ENCODE results near the gene BPHL. TPM values are rescaled to one million over a fixed set of nuclear protein-coding genes. Genes with fewer than 3 reads are reported as not detected.

The BPHL gene
- total and polyA plus RNA-seq, 2 experiments from 2014 or later, result 22.8 to 45.5 TPM

DNA sequence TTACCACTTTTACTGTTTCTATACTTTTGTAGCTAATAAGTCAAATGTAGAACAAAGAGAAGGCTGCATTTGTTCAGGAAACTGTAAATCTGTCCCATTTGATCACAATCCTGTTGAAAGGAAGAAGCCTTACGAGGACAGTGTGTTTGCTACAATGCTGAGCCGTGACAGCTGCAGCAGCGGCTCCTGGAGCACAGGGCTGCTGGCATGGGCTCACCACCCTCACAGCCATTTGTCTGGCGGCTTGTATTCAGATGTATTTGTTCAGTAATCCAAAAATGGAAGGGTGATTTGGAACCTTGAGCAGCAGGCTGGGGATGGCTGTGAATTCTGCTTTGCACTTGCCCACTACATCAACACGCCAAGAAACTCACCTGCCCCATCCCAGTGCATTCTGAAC, 33.2 kb downstream of the BPHL start:
- H3K4me1 ChIP-seq (ENCODE audit: insufficient read depth), result 0 out of 2 replicates have a peak, but pooled peaks cover 3% of the 10 kb centered on the region
- H3K79me2 ChIP-seq (replicated peaks; ENCODE audit: insufficient read depth), result peaks cover 10% of the 10 kb centered on the region
- H3K9me3 Mint-ChIP-seq, result peaks cover 5% of the 10 kb centered on the region
- H3K4me1 Mint-ChIP-seq, result peaks cover 12% of the 10 kb centered on the region
- H2AFZ ChIP-seq, result no peak overlapping the region
- H3K27me3 Mint-ChIP-seq (ENCODE audit: insufficient read depth, low read depth, poor library complexity), result peaks cover 15% of the 10 kb centered on the region
- no peaks in the 10 kb centered on the region for H3K27me3 ChIP-seq (ENCODE audit: insufficient read depth)
- no peak overlapping the region for H3K4me3 ChIP-seq
- peaks cover 25% of the 10 kb centered on the region for H3K36me3 ChIP-seq (ENCODE audit: insufficient read depth)
- H3K4me2 ChIP-seq, result no peak overlapping the region
- H3K27ac Mint-ChIP-seq, result no peak overlapping the region
- ATAC-seq (no peak), DNase-seq (ENCODE audit: low spot score) (no peak)
- H4K20me1 ChIP-seq (replicated peaks; ENCODE audit: insufficient read depth), result no peaks in the 10 kb centered on the region; the same call in 1 of the 2 replicates
- TF ChIP-seq EZH2phosphoT487 (IDR thresholded peaks at IDR 0.05; ENCODE audit: unreplicated experiment), result no peak
- H3F3A ChIP-seq (replicated peaks; ENCODE audit: low read depth), result peaks cover 33% of the 10 kb centered on the region
- peaks cover 71% of the 10 kb centered on the region for H3K36me3 Mint-ChIP-seq (ENCODE audit: low read depth)
- H3K9me2 ChIP-seq (ENCODE audit: insufficient read depth), result no peaks in the 10 kb centered on the region
- peak overlapping the region; percentile 27 for H3K27ac ChIP-seq (ENCODE audit: low read depth)
- no peak overlapping the region for H3K4me3 Mint-ChIP-seq

DNA sequence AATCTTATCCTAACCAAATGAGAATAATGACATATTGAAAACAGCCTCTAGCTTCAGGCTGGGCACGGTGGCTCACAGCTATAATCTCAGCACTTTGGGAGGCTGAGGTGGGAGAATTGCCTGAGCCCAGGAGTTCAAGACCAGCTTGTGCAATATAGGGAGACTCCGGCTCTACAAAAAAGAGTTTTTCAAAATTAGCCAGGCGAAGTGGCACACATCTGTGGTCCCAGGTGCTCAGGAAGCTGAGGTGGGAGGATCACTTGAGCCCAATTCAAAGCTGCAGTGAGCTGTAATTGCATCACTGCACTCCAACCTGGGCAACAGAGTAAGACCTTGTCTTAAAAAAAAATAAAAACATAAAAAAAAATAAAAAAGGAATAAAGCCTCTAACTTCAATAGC, 34.2 kb downstream of the BPHL start:
- TF ChIP-seq CREB1 (CRISPR knock-in tag; IDR thresholded peaks at IDR 0.05; ENCODE audit: low read depth), result no peak
- TF ChIP-seq, protein P1, sequence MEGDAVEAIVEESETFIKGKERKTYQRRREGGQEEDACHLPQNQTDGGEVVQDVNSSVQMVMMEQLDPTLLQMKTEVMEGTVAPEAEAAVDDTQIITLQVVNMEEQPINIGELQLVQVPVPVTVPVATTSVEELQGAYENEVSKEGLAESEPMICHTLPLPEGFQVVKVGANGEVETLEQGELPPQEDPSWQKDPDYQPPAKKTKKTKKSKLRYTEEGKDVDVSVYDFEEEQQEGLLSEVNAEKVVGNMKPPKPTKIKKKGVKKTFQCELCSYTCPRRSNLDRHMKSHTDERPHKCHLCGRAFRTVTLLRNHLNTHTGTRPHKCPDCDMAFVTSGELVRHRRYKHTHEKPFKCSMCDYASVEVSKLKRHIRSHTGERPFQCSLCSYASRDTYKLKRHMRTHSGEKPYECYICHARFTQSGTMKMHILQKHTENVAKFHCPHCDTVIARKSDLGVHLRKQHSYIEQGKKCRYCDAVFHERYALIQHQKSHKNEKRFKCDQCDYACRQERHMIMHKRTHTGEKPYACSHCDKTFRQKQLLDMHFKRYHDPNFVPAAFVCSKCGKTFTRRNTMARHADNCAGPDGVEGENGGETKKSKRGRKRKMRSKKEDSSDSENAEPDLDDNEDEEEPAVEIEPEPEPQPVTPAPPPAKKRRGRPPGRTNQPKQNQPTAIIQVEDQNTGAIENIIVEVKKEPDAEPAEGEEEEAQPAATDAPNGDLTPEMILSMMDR (conservative IDR thresholded peaks at IDR 0.05; ENCODE audit: low read depth in 2 of 2), result no peak
- no peak for TF ChIP-seq JUNB (IDR thresholded peaks at IDR 0.05; ENCODE audit: unreplicated experiment)
- TF ChIP-seq, protein P2, sequence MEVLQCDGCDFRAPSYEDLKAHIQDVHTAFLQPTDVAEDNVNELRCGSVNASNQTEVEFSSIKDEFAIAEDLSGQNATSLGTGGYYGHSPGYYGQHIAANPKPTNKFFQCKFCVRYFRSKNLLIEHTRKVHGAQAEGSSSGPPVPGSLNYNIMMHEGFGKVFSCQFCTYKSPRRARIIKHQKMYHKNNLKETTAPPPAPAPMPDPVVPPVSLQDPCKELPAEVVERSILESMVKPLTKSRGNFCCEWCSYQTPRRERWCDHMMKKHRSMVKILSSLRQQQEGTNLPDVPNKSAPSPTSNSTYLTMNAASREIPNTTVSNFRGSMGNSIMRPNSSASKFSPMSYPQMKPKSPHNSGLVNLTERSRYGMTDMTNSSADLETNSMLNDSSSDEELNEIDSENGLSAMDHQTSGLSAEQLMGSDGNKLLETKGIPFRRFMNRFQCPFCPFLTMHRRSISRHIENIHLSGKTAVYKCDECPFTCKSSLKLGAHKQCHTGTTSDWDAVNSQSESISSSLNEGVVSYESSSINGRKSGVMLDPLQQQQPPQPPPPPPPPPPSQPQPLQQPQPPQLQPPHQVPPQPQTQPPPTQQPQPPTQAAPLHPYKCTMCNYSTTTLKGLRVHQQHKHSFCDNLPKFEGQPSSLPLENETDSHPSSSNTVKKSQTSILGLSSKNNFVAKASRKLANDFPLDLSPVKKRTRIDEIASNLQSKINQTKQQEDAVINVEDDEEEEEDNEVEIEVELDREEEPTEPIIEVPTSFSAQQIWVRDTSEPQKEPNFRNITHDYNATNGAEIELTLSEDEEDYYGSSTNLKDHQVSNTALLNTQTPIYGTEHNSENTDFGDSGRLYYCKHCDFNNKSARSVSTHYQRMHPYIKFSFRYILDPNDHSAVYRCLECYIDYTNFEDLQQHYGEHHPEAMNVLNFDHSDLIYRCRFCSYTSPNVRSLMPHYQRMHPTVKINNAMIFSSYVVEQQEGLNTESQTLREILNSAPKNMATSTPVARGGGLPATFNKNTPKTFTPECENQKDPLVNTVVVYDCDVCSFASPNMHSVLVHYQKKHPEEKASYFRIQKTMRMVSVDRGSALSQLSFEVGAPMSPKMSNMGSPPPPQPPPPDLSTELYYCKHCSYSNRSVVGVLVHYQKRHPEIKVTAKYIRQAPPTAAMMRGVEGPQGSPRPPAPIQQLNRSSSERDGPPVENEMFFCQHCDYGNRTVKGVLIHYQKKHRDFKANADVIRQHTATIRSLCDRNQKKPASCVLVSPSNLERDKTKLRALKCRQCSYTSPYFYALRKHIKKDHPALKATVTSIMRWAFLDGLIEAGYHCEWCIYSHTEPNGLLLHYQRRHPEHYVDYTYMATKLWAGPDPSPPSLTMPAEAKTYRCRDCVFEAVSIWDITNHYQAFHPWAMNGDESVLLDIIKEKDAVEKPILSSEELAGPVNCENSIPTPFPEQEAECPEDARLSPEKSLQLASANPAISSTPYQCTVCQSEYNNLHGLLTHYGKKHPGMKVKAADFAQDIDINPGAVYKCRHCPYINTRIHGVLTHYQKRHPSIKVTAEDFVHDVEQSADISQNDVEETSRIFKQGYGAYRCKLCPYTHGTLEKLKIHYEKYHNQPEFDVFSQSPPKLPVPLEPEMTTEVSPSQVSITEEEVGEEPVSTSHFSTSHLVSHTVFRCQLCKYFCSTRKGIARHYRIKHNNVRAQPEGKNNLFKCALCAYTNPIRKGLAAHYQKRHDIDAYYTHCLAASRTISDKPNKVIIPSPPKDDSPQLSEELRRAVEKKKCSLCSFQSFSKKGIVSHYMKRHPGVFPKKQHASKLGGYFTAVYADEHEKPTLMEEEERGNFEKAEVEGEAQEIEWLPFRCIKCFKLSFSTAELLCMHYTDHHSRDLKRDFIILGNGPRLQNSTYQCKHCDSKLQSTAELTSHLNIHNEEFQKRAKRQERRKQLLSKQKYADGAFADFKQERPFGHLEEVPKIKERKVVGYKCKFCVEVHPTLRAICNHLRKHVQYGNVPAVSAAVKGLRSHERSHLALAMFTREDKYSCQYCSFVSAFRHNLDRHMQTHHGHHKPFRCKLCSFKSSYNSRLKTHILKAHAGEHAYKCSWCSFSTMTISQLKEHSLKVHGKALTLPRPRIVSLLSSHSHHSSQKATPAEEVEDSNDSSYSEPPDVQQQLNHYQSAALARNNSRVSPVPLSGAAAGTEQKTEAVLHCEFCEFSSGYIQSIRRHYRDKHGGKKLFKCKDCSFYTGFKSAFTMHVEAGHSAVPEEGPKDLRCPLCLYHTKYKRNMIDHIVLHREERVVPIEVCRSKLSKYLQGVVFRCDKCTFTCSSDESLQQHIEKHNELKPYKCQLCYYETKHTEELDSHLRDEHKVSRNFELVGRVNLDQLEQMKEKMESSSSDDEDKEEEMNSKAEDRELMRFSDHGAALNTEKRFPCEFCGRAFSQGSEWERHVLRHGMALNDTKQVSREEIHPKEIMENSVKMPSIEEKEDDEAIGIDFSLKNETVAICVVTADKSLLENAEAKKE (CRISPR knock-in tag; IDR thresholded peaks at IDR 0.05), result no peak
- no peak for TF ChIP-seq NANOG (IDR thresholded peaks at IDR 0.05; ENCODE audit: borderline replicate concordance)
- TF ChIP-seq EZH2 (IDR thresholded peaks at IDR 0.05; ENCODE audit: low read depth, unreplicated experiment), result no peak
- no peak for TF ChIP-seq ZNF331 (CRISPR knock-in tag; IDR thresholded peaks at IDR 0.05; ENCODE audit: low read depth)
- TF ChIP-seq POLR2AphosphoS5 (IDR thresholded peaks at IDR 0.05; ENCODE audit: low read depth), result no peak; the same call in 1 of the 2 replicates
- no peak for TF ChIP-seq ZNF114 (CRISPR knock-in tag; IDR thresholded peaks at IDR 0.05)
- no peak for TF ChIP-seq EZH2phosphoT487 (IDR thresholded peaks at IDR 0.05; ENCODE audit: unreplicated experiment)
- TF ChIP-seq, protein P3, sequence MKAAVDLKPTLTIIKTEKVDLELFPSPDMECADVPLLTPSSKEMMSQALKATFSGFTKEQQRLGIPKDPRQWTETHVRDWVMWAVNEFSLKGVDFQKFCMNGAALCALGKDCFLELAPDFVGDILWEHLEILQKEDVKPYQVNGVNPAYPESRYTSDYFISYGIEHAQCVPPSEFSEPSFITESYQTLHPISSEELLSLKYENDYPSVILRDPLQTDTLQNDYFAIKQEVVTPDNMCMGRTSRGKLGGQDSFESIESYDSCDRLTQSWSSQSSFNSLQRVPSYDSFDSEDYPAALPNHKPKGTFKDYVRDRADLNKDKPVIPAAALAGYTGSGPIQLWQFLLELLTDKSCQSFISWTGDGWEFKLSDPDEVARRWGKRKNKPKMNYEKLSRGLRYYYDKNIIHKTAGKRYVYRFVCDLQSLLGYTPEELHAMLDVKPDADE (IDR thresholded peaks at IDR 0.05), result no peak
- TF ChIP-seq STAT1 (IDR thresholded peaks at IDR 0.05; ENCODE audit: unreplicated experiment), result no peak
- Histone ChIP-seq H3K9me2 (ENCODE audit: insufficient read depth) (no peaks in the 10 kb centered on the region), H3K4me2 (no peak overlapping the region), H3K36me3 (ENCODE audit: insufficient read depth) (peaks cover 24% of the 10 kb centered on the region), H3K4me1 (ENCODE audit: insufficient read depth) (0 out of 2 replicates have a peak, but pooled peaks cover 3% of the 10 kb centered on the region), H3K27me3 (ENCODE audit: insufficient read depth) (no peaks in the 10 kb centered on the region), H3K27ac (ENCODE audit: low read depth) (0 out of 2 replicates have a peak overlapping the region, but pooled peaks have one; percentile 27), H2AFZ (no peak overlapping the region), H3K79me2 (replicated peaks; ENCODE audit: insufficient read depth) (peaks cover 15% of the 10 kb centered on the region), H3F3A (replicated peaks; ENCODE audit: low read depth) (peaks cover 36% of the 10 kb centered on the region), H4K20me1 (replicated peaks; ENCODE audit: insufficient read depth) (no peaks in the 10 kb centered on the region; the same call in 1 of the 2 replicates), H3K4me3 (no peak overlapping the region)
- ATAC-seq (no peak), DNase-seq (ENCODE audit: low spot score) (no peak)
- Mint-ChIP-seq H3K9me3 (no peaks in the 10 kb centered on the region), H3K27me3 (ENCODE audit: insufficient read depth, low read depth, poor library complexity) (peaks cover 15% of the 10 kb centered on the region), H3K4me3 (no peak overlapping the region), H3K4me1 (peaks cover 11% of the 10 kb centered on the region), H3K27ac (no peak overlapping the region), H3K36me3 (ENCODE audit: low read depth) (peaks cover 66% of the 10 kb centered on the region)
